H1 (cell line): ENCODE data around the gene RYR3. TPM values are rescaled to one million over a fixed set of nuclear protein-coding genes. Genes with fewer than 3 reads are reported as not detected.

Source experiments
- EGR1 ChIP-seq: IDR thresholded peaks from 2 replicates; pipeline ENCODE4 v1.6.1; 2011; ENCODE audit warnings: low read depth, low read length, borderline replicate concordance
- GABPA ChIP-seq: IDR thresholded peaks from 2 replicates; pipeline ENCODE4 v1.6.1; 2011; ENCODE audit warnings: mild to moderate bottlenecking, low read length, moderate library complexity, borderline replicate concordance; ENCODE audit not compliant: insufficient read depth
- TBP ChIP-seq: IDR thresholded peaks from 2 replicates; pipeline ENCODE4 v1.6.1; 2011; ENCODE audit warnings: low read depth, low read length, improper control_type of control experiment
- polyA plus RNA-seq, 7 experiments: library from polyadenylated mRNA; depleted of rRNA in 3 of 7; stranded (reverse) in 5 of 7; unstranded in 2 of 7; fragments of >200 nt in 5 of 7; fragments of 200-250 nt in 2 of 7; gene quantifications; 1 replicate in 5 of 7; 2 replicates in 1 of 7; 4 replicates in 1 of 7; pipeline versions ENCODE4 v1.2.1 to v1.2.3, GENCODE V29; 2011 to 2013; ENCODE audit warnings: missing spikeins in 2 of 7, mixed read lengths in 2 of 7
- total RNA-seq: library from RNA; stranded (reverse); fragmentation: NEBNext Ultra II Directional; extraction: Animal tissue kit (Norgen Biotek cat#: 25700); gene quantifications from 2 replicates; pipeline ENCODE4 v1.2.1, GENCODE V29; 2021
- TF ChIP-seq, protein P1 (sequence below): IDR thresholded peaks from 2 replicates; pipeline ENCODE4 v1.6.1; 2011; ENCODE audit warnings: low read depth, mild to moderate bottlenecking, low read length; ENCODE audit not compliant: insufficient read depth

Gene RYR3
- total and polyA plus RNA-seq, 2 of the 8 experiments (the other 6 are each of a cell fraction or from before 2014, with no cell fraction given): 0.33 to 3.4 TPM

DNA sequence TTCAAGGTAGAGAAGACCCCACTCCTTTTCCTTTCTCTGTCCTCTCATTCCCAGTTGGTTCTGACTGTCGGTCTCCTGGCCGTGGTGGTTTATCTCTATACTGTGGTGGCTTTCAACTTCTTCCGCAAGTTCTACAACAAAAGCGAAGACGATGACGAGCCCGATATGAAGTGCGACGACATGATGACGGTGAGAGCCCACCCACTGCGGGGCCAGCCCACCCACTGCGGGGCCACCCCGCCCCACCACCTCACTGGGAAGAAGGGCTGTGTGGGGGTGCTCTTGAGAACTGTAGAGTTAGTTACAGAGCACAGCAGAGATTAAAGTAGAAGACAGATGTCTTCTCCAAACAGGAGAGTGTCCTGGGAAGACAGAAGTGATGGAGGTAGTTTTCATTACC lies 547.0 kb downstream of the RYR3 start (continued):
- TF ChIP-seq GABPA (no peak), EGR1 (no peak), TBP (no peak)
- TF ChIP-seq, protein P1, sequence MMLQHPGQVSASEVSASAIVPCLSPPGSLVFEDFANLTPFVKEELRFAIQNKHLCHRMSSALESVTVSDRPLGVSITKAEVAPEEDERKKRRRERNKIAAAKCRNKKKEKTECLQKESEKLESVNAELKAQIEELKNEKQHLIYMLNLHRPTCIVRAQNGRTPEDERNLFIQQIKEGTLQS: no peak
